ENCODE measurements around the gene MTCL3.

Gene MTCL3

DNA sequence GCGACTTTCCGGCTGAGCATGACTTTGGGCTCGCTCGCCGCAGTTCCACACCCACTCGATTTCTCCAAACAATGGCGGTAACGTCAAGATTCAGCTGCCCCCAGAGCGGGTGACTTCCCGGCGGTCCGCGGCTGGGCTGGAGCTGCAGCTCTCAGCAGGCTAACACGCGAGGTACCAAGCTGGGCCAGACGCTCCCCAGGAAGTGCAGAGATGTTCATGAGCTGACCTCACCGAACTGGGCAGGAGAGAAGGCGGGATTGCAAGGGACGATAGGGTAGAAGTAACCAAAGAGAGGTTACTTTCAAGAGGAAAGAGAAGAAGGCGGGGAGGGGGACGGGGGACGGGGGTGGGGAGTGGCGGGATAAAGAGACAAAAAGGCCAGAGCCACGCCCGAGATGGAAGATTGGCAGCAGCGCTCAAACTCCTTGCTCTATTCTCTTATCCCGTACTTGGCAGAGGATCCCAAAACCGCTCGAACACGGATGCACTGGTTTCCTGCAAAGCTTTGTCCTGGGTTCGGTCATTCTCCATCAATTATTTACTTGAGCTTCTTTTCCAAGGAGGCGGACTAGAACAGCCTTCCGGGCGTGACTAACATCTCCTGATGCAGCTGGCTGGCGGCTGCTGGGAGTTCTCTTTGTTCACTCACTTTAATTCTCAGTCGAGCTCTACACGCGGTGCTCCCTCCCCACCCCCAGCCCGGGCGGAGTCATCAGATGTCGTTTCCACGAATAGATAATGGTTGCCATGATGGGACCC is at the start of gene MTCL3:
Gene MTCL3 (minus strand): TSS at position 626 of the 759 bp plus-strand sequence.
- Mint-ChIP-seq H3K27me3 (ENCODE audit: low read depth) (peaks cover 46% of the 10 kb centered on the region), H3K4me3 (peak within 1 kb of the TSS; percentile 70), H3K9me3 (no peaks in the 10 kb centered on the region), H3K4me1 (ENCODE audit: low read depth) (peaks cover 30% of the 10 kb centered on the region), H3K27ac (no peak within 1 kb of the TSS), H3K36me3 (ENCODE audit: low read depth) (no peaks in the 10 kb centered on the region)
- CTCF ChIA-PET, result interaction anchor here (0.5 to 3.0 kb wide), 6 partner anchors 20 to 252 kb away, joined by 3 to 16 read pairs (median 4); partner anchors contain the start of genes KIAA0408 and RNF146
- intact Hi-C loops (cut with micrococcal nuclease), result loop anchor here (5.0 kb wide), 3 partner anchors 243 to 1737 kb away; no protein-coding TSS in a partner anchor
- DNase-seq, result peak; percentile 42

DNA sequence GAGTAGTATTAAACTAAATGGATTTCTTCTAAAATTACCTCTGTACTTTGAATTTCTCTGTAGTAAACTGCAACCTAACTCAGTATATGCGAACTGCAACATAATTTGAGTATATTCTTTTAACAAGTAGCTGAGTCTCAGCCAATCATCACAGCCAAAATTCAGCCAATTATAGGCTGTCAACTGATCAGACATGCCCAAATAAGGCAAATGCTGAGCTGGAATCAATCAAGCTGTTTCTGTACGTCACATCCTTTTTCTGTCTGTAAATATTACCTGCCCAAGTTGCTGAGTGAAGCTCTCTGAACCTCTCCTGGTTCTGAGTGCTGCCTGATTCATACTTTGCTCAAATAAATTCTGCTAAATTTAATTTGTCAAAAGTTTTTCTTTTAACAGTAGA is 48.3 kb upstream of the MTCL3 start:
- intact Hi-C loops (cut with micrococcal nuclease), result no loop called here
- Mint-ChIP-seq H3K36me3 (ENCODE audit: low read depth) (no peaks in the 10 kb centered on the region), H3K27me3 (ENCODE audit: low read depth) (peaks cover 4% of the 10 kb centered on the region), H3K27ac (no peak overlapping the region), H3K9me3 (no peaks in the 10 kb centered on the region), H3K4me1 (ENCODE audit: low read depth) (peaks cover 17% of the 10 kb centered on the region), H3K4me3 (no peak overlapping the region)
- no peak for DNase-seq
- CTCF ChIA-PET, result interaction anchor here (0.8 kb wide), 1 partner anchor 51 kb away, joined by 3 read pairs; no protein-coding TSS in a partner anchor

DNA sequence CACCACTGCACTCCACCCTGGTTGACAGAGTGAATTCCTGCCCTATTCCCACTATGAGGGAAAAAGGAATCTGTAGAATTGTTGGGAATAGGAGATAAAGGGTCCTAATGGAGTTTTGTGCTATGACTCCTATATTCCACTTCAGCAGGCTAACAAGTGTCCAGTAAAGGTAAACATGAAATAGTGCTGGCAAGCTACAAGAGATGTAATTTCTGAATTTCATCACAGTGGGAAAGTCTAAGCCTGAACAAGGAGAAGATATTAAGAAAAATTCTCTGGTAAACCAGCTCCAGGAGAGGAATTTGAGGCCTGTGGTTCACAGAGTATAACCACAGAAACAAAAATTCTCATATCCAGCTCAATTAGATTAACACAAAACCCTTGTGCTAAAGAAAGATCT is 47.5 kb upstream of the MTCL3 start:
- intact Hi-C loops (cut with micrococcal nuclease), result no loop called here
- CTCF ChIA-PET, result interaction anchor here (0.6 to 2.5 kb wide), 2 partner anchors 40 to 50 kb away, joined by 3 to 10 read pairs; no protein-coding TSS in a partner anchor
- H3K9me3 Mint-ChIP-seq, result no peaks in the 10 kb centered on the region
- H3K4me3 Mint-ChIP-seq, result no peak overlapping the region
- H3K27me3 Mint-ChIP-seq (ENCODE audit: low read depth), result peaks cover 4% of the 10 kb centered on the region
- DNase-seq, result no peak
- H3K36me3 Mint-ChIP-seq (ENCODE audit: low read depth), result no peaks in the 10 kb centered on the region
- H3K4me1 Mint-ChIP-seq (ENCODE audit: low read depth), result peaks cover 14% of the 10 kb centered on the region
- no peak overlapping the region for H3K27ac Mint-ChIP-seq

DNA sequence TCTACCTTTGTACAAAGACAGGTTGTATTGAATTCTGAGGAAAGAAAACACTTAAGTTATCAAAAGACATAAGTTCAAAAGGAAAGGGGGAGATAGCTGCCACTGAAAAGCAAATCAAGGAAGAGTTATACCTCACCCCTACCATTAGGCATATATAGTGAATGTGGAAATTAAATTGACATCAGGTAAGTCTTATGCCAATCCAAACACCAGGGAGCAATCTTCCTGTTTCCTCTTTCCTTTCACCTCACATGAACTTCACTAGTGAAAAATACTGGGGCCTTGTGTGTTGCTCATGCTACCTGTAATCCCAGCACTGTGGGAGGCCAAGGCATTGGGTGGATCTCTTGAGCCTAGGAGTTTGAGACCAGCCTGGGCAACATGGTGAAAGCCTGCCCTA is 47.0 kb upstream of the MTCL3 start:
- Mint-ChIP-seq H3K36me3 (ENCODE audit: low read depth) (no peaks in the 10 kb centered on the region), H3K27me3 (ENCODE audit: low read depth) (peaks cover 8% of the 10 kb centered on the region), H3K4me3 (no peak overlapping the region), H3K4me1 (ENCODE audit: low read depth) (peaks cover 10% of the 10 kb centered on the region), H3K9me3 (no peaks in the 10 kb centered on the region), H3K27ac (no peak overlapping the region)
- intact Hi-C loops (cut with micrococcal nuclease), result no loop called here
- CTCF ChIA-PET, result interaction anchor here (0.6 to 2.5 kb wide), 2 partner anchors 40 to 50 kb away, joined by 3 to 10 read pairs; no protein-coding TSS in a partner anchor
- DNase-seq, result no peak

DNA sequence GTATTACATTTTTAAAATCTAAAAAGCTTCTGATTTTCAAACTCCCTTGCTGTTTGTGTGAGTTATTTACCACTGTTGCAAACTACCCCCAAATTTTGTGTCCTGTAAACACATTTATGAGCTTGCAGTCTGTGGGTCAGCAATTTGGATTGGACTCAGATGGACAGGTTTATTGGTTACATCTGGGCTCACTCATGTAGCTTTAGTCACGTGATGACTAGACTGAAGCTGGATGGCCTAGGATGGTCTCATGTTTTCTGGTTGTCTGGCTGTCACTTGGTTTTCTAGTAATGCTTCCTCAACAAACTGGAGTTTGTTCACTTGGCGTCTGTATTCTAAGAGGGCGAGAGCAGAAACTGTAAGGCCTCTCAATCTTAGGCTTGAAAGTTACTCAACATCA is 45.6 kb upstream of the MTCL3 start:
- no peak for DNase-seq
- Mint-ChIP-seq H3K36me3 (ENCODE audit: low read depth) (no peaks in the 10 kb centered on the region), H3K4me3 (no peak overlapping the region), H3K27ac (no peak overlapping the region), H3K9me3 (no peaks in the 10 kb centered on the region), H3K27me3 (ENCODE audit: low read depth) (peaks cover 9% of the 10 kb centered on the region), H3K4me1 (ENCODE audit: low read depth) (peaks cover 2% of the 10 kb centered on the region)
- CTCF ChIA-PET, result interaction anchor here (1.2 to 2.5 kb wide), 3 partner anchors 10 to 77 kb away, joined by 3 to 10 read pairs (median 7); no protein-coding TSS in a partner anchor
- intact Hi-C loops (cut with micrococcal nuclease), result no loop called here

DNA sequence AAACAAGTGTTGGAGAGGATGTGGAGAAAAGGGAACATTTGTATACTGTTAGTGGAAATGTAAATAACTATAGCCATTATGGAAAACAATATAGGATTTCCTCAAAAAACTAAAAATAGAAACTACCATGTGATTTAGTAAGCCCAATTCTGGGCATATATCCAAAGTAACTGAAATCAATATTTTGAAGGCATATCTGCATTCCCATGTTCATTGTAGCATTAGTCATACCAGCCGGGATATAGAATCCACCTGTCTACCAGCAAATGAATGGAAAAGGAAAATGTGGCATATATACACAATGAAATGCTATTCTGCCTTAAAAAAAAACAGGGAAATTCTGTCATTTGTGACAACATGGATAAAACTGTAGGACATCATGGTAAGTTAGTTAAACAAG is 42.5 kb upstream of the MTCL3 start:
- peaks cover 12% of the 10 kb centered on the region for H3K27me3 Mint-ChIP-seq (ENCODE audit: low read depth)
- H3K9me3 Mint-ChIP-seq, result no peaks in the 10 kb centered on the region
- H3K4me3 Mint-ChIP-seq, result no peak overlapping the region
- H3K36me3 Mint-ChIP-seq (ENCODE audit: low read depth), result no peaks in the 10 kb centered on the region
- CTCF ChIA-PET, result no interaction called here
- no peak overlapping the region for H3K27ac Mint-ChIP-seq
- no peak for DNase-seq
- H3K4me1 Mint-ChIP-seq (ENCODE audit: low read depth), result no peaks in the 10 kb centered on the region
- intact Hi-C loops (cut with micrococcal nuclease), result no loop called here

DNA sequence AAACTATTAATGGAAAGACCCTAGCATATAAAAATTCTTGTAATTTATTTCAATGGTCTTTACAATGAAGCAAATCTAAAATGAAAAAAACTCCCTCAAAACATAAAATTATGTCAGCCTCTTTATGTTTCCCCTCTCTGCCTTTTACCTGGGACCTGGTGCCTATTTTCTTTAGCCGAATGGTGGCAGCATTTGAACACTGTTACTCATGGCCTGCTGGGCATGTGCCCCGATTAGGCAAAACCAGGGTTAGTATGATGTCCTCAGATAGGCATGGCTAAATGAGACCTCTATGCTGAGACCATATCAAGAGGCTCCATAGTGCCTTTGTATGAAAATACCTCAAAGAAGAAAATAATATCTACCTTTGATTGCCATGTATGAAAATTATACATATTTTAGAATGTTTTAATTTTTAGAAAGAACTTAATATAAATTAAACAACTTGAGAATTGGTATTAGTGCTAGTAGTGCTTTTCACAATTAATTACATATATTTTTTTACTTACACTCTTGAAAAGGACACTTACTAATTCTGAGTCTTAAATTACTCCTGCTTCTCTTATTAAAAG is 35.4 kb upstream of the MTCL3 start:
- intact Hi-C loops (cut with micrococcal nuclease), result loop anchor here (1.0 to 10.0 kb wide), 6 partner anchors 88 to 1698 kb away; partner anchors contain the start of gene PTPRK
- CTCF ChIA-PET, result interaction anchor here (1.2 kb wide), 1 partner anchor 11 kb away, joined by 3 read pairs; no protein-coding TSS in a partner anchor

DNA sequence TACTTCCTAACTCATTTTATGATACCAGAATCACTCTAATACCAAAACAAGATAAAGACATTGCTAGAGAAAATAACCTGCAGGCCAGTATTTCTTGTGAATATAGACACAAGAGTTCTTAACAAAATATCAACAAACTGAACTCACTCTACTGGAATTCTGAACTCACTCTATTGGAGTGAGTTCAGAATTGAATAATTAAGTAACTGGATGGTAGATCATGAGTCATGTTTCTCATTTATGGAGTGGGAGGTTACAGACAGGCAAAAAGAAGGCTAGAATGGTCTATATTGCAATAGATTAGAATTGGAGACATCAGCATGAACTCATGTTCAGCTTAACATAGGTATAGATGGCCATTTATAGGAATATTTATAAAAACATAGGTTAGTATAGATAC is 31.3 kb upstream of the MTCL3 start:
- H3K27ac Mint-ChIP-seq, result no peak overlapping the region
- intact Hi-C loops (cut with micrococcal nuclease), result loop anchor here (5.0 to 10.0 kb wide), 3 partner anchors 307 to 1182 kb away; partner anchors contain the start of gene PTPRK
- no peaks in the 10 kb centered on the region for H3K9me3 Mint-ChIP-seq
- H3K4me1 Mint-ChIP-seq (ENCODE audit: low read depth), result peaks cover 2% of the 10 kb centered on the region
- no peaks in the 10 kb centered on the region for H3K36me3 Mint-ChIP-seq (ENCODE audit: low read depth)
- H3K27me3 Mint-ChIP-seq (ENCODE audit: low read depth), result peaks cover 10% of the 10 kb centered on the region
- no peak for DNase-seq
- CTCF ChIA-PET, result no interaction called here
- H3K4me3 Mint-ChIP-seq, result no peak overlapping the region

More for the DNA sequence above, 35.4 kb upstream of the MTCL3 start:
- H3K36me3 Mint-ChIP-seq (ENCODE audit: low read depth), result no peaks in the 10 kb centered on the region
- no peaks in the 10 kb centered on the region for H3K9me3 Mint-ChIP-seq
- H3K4me3 Mint-ChIP-seq, result no peak overlapping the region
- no peaks in the 10 kb centered on the region for H3K4me1 Mint-ChIP-seq (ENCODE audit: low read depth)
- peaks cover 14% of the 10 kb centered on the region for H3K27me3 Mint-ChIP-seq (ENCODE audit: low read depth)
- no peak overlapping the region for H3K27ac Mint-ChIP-seq
- DNase-seq, result peak; percentile 57

DNA sequence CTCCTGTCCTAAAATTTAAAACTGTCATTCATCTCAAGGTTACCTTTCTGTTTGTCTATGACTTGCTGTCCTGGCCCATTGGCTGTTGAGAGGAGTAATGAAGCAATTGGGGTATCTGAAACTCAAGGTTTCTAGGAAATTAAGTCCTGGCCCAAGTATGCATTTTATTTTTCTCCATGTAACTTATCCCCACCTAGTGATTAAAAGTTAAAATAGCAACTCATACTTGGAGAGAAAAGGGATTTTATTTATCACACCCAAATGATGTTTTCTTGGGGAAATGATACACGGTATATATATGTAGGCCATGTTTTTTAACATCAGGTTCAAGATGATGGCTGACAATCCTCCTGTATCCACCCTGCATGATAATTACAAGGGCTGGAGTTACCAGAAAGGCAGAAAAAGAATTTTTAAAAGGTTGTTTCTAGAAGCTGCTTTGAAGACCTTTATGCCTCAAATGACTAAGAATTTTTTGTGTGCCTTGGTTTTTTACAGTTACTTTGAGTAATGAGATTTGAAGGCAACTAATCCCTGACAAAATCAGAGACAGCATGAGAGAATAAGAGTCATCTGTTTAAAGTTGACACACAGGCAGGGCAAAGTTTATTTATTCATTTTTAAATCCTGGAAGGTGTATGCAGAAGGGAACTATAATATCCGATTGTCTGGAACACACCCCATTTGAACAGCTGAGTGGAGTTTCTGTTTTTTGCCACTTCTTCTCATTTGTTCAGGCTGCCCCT is 28.9 kb upstream of the MTCL3 start:
- DNase-seq, result no peak
- Mint-ChIP-seq H3K4me3 (no peak overlapping the region), H3K36me3 (ENCODE audit: low read depth) (no peaks in the 10 kb centered on the region), H3K27me3 (ENCODE audit: low read depth) (peaks cover 10% of the 10 kb centered on the region), H3K9me3 (no peaks in the 10 kb centered on the region), H3K4me1 (ENCODE audit: low read depth) (peaks cover 2% of the 10 kb centered on the region), H3K27ac (no peak overlapping the region)
- CTCF ChIA-PET, result interaction anchor here (0.7 to 1.6 kb wide), 8 partner anchors 8 to 285 kb away, joined by 3 to 7 read pairs (median 3); no protein-coding TSS in a partner anchor
- intact Hi-C loops (cut with micrococcal nuclease), result loop anchor here (10.0 kb wide), 1 partner anchor 743 kb away; no protein-coding TSS in a partner anchor

DNA sequence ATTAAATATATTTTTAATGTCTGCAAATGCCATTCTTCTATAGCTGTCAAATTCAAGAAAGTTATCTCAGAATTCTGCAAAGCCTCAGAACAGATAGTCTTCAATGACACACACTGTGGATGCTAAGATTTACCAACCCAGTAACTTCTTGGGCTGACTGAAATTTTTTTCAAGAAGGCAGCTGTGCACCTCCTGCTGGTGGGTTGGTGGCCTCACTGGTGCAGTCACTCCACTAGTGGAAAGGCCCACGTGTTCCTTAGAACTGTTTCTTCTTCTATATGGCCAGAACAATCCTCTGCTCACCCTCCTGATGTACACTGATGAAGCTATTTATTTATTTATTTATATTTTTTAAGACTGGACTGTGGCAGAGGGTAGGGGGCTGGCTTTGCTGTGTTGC is 28.1 kb upstream of the MTCL3 start:
- peak; percentile 49 for DNase-seq
- no peaks in the 10 kb centered on the region for H3K36me3 Mint-ChIP-seq (ENCODE audit: low read depth)
- intact Hi-C loops (cut with micrococcal nuclease), result loop anchor here (10.0 kb wide), 1 partner anchor 742 kb away; no protein-coding TSS in a partner anchor
- peaks cover 10% of the 10 kb centered on the region for H3K27me3 Mint-ChIP-seq (ENCODE audit: low read depth)
- H3K9me3 Mint-ChIP-seq, result no peaks in the 10 kb centered on the region
- H3K4me1 Mint-ChIP-seq (ENCODE audit: low read depth), result peaks cover 2% of the 10 kb centered on the region
- CTCF ChIA-PET, result interaction anchor here (0.7 to 2.1 kb wide), 5 partner anchors 9 to 257 kb away, joined by 3 to 5 read pairs (median 3); no protein-coding TSS in a partner anchor
- H3K27ac Mint-ChIP-seq, result no peak overlapping the region
- no peak overlapping the region for H3K4me3 Mint-ChIP-seq

DNA sequence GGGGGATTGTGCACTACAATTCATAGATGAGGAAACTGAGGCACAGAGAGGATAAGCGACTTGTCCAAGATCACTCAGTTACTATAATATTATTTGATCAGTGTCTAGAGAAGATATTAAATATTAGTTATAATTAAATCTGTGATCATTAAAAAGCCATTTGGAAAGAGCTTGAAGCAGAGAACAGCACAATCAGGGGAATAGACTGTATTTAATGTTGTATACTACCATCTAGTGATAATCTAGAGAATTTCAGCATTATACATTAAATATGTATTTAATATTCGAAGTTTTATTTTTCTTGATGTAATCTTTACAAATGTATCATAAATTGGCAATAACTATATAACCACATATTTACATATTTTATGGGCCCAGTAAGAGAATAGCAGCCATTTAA is 20.1 kb upstream of the MTCL3 start:
- H3K4me3 Mint-ChIP-seq, result no peak overlapping the region
- peaks cover 13% of the 10 kb centered on the region for H3K27me3 Mint-ChIP-seq (ENCODE audit: low read depth)
- no peaks in the 10 kb centered on the region for H3K4me1 Mint-ChIP-seq (ENCODE audit: low read depth)
- CTCF ChIA-PET, result interaction anchor here (0.5 to 6.0 kb wide), 20 partner anchors 8 to 352 kb away, joined by 3 to 83 read pairs (median 4); partner anchors contain the start of genes ECHDC1, KIAA0408 and MTCL3
- intact Hi-C loops (cut with micrococcal nuclease), result loop anchor here (1.0 to 5.0 kb wide), 5 partner anchors 23 to 352 kb away; partner anchors contain the start of gene ECHDC1
- DNase-seq, result no peak
- no peaks in the 10 kb centered on the region for H3K9me3 Mint-ChIP-seq
- no peaks in the 10 kb centered on the region for H3K36me3 Mint-ChIP-seq (ENCODE audit: low read depth)
- no peak overlapping the region for H3K27ac Mint-ChIP-seq

Measured in activated naive CD4-positive, alpha-beta T cell treated with anti-CD3 and anti-CD28 coated beads for 36 hours (primary cell).